ENCODE results near the gene SIL1. TPM values are rescaled to one million over a fixed set of nuclear protein-coding genes. Genes with fewer than 3 reads are reported as not detected.
"Not testable (repeated sequence)": the region's sequence is repeated elsewhere in the genome, so short reads cannot be mapped to it uniquely, and the experiment has no call there.

Gene SIL1
- 10 to 100 TPM in 11 of 12 donors, not detected in 1; 19.6 to 46.8 (median 27.2) TPM for polyA plus RNA-seq (ENCODE audit: insufficient read length in 12 of 12)
- long read RNA-seq, donor 1, transcript SIL1-202 (10 exons, 1,923 nt), result major isoform, 14 of 30 reads
- long read RNA-seq, donor 1, partial matches to known transcripts, result 15 of 30 reads
- long read RNA-seq, donor 1, other reads (novel, unspliced or antisense), result 0 of 30 reads
- long read RNA-seq, donor 2, partial matches to known transcripts, result 0 of 4 reads
- long read RNA-seq, donor 2, other reads (novel, unspliced or antisense), result 0 of 4 reads
- long read RNA-seq, donor 3, partial matches to known transcripts, result 8 of 12 reads
- long read RNA-seq, donor 3, other reads (novel, unspliced or antisense), result 0 of 12 reads
- long read RNA-seq, donor 4, transcript SIL1-202 (10 exons, 1,923 nt), result major isoform, 5 of 13 reads
- long read RNA-seq, donor 4, partial matches to known transcripts, result 8 of 13 reads
- long read RNA-seq, donor 4, other reads (novel, unspliced or antisense), result 0 of 13 reads
- long read RNA-seq, donor 5, transcript SIL1-202 (10 exons, 1,923 nt), result major isoform, 10 of 1,538 reads
- long read RNA-seq, donor 5, partial matches to known transcripts, result 1,250 of 1,538 reads
- long read RNA-seq, donor 5, other reads (novel, unspliced or antisense), result 278 of 1,538 reads
- long read RNA-seq, donor 6, partial matches to known transcripts, result 377 of 472 reads
- long read RNA-seq, donor 6, other reads (novel, unspliced or antisense), result 94 of 472 reads
- long read RNA-seq, donor 7, partial matches to known transcripts, result 99 of 168 reads
- long read RNA-seq, donor 7, other reads (novel, unspliced or antisense), result 66 of 168 reads
- long read RNA-seq, donor 8, partial matches to known transcripts, result 575 of 623 reads
- long read RNA-seq, donor 8, other reads (novel, unspliced or antisense), result 43 of 623 reads
- long read RNA-seq, donor 9, partial matches to known transcripts, result 0 of 2 reads
- long read RNA-seq, donor 9, other reads (novel, unspliced or antisense), result 0 of 2 reads
- long read RNA-seq, donor 10, partial matches to known transcripts, result 14 of 17 reads
- long read RNA-seq, donor 10, other reads (novel, unspliced or antisense), result 0 of 17 reads
- long read RNA-seq, donor 11, transcript SIL1-202 (10 exons, 1,923 nt), result major isoform, 8 of 661 reads
- long read RNA-seq, donor 11, partial matches to known transcripts, result 618 of 661 reads
- long read RNA-seq, donor 11, other reads (novel, unspliced or antisense), result 34 of 661 reads

GRCh38 chr5:139197710-139198669, at the start of gene SIL1:
Gene SIL1 (minus strand): TSS chr5:139198368. CDS start chr5:139127843, 70,525 bp downstream.
- peak; percentile 95 for DNase-seq

GRCh38 chr5:139246394-139246793, 48.2 kb upstream of the SIL1 start:
- no peak for DNase-seq

GRCh38 chr5:139245637-139246339, 47.6 kb upstream of the SIL1 start:
- no peak for DNase-seq

- no peak for DNase-seq
These were observed 45.3 kb upstream of the SIL1 start for GRCh38 chr5:139243425-139243970.

GRCh38 chr5:139241139-139241538, 43.0 kb upstream of the SIL1 start:
- no peak for DNase-seq

- no peak for DNase-seq
These were observed 38.3 kb upstream of the SIL1 start for GRCh38 chr5:139236479-139236878.

GRCh38 chr5:139232147-139232724, 34.1 kb upstream of the SIL1 start:
- no peak for DNase-seq

GRCh38 chr5:139228201-139228803, 30.1 kb upstream of the SIL1 start:
- no peak for DNase-seq

- DNase-seq, result no peak
These were observed 28.0 kb upstream of the SIL1 start for GRCh38 chr5:139226131-139226530.

- DNase-seq, result no peak
These were observed 25.3 kb upstream of the SIL1 start for GRCh38 chr5:139223481-139223880.

- no peak for DNase-seq
These were observed 24.2 kb upstream of the SIL1 start for GRCh38 chr5:139222346-139222745.

- DNase-seq, result not testable (repeated sequence)
These were observed 19.9 kb upstream of the SIL1 start for GRCh38 chr5:139218038-139218437.

GRCh38 chr5:139215107-139215975, 17.2 kb upstream of the SIL1 start:
- no peak for DNase-seq

GRCh38 chr5:139214646-139215045, 16.5 kb upstream of the SIL1 start:
- DNase-seq, result no peak

- DNase-seq, result no peak
These were observed 14.7 kb upstream of the SIL1 start for GRCh38 chr5:139212906-139213305.

GRCh38 chr5:139212486-139212885, 14.3 kb upstream of the SIL1 start:
- no peak for DNase-seq

- DNase-seq, result no peak
These were observed 12.4 kb upstream of the SIL1 start for GRCh38 chr5:139210585-139210984.
